ENCODE data around the gene BIRC2. TPM values are rescaled to one million over a fixed set of nuclear protein-coding genes. Genes with fewer than 3 reads are reported as not detected.

Gene BIRC2
- total RNA-seq, 1 donor from 2014 or later = 56.9 TPM

DNA sequence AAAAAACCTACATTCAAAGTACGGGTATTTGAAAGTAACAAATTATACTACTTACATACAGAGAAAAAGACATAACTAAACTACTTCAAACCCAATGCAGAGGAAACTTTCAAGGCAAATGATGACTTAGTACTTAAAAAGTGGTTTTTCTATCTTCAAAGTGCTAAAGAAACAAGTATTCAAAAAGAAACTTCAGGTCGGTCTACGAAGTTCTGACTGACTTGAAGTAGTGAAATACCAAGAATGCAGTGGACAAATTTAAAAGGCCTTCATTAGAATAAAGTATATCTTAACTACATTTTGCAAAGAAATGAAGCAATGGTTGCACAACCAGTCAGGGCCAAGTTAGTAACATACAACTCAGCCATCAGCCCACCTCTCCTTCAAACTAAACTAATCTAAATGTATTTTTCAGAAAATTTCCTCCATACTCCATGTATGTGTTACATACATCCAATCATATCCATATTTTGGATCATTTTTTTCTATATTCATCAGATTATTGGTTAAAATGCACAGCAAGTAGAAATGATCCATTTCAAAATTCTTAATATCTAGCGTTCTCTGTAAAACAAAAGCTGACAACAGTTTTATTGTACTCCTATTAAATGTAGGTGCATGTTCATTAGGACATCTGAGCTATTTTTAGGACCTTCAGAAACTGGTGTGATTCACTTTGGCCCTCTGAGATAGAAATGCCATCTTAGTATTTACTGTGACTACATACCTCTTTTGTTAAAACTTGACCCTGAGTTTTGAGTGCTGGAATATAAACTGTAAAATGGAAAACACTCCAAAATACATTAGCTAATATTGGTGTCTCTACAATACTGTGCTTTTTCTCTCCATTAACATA lies 49.9 kb downstream of the BIRC2 start:
- no peak overlapping the region for H3K27ac ChIP-seq (ENCODE audit: low read depth, low read length)
- H3K9me3 ChIP-seq (ENCODE audit: control insufficient read depth in 3 of 3, low read length in 3 of 3) = no peaks in the 10 kb centered on the region
- H3K9ac ChIP-seq (ENCODE audit: low read depth in 1 of 3, low read length in 3 of 3) = no peak overlapping the region
- peaks cover 16 to 24% (median 23%) of the 10 kb centered on the region in 3 donors for H3K36me3 ChIP-seq (ENCODE audit: control insufficient read depth in 3 of 3, insufficient read depth in 3 of 3, low read length in 3 of 3)
- no peaks in the 10 kb centered on the region for H3K4me1 ChIP-seq (ENCODE audit: control insufficient read depth in 3 of 3, insufficient read depth in 3 of 3, low read length in 3 of 3)
- H3K4me3 ChIP-seq (ENCODE audit: low read length in 3 of 3) = no peak overlapping the region
- no peaks in the 10 kb centered on the region for H3K27me3 ChIP-seq (ENCODE audit: control insufficient read depth in 3 of 3, insufficient read depth in 3 of 3, low read length in 3 of 3)

DNA sequence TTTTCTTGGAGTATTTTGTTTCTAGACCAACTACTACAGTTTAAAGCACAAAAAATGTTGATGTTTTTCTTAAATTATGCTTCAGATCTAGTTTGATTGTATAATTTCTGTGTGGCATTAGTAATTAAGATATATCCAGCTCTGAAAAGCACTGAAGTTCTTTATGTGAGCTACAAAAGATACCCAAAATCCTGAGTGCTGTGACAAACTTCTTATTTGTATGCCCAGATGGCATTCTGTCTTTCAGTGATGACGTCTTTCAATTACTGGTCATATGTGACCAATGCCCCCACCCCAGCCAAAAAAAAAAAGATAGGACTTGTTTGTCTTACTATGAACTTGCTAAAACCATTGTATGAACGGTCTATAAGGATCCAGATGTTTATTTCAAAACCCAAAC lies 51.3 kb downstream of the BIRC2 start:
- Histone ChIP-seq H3K4me3 (ENCODE audit: low read length in 3 of 3) (no peak overlapping the region), H3K27ac (ENCODE audit: low read depth, low read length) (no peak overlapping the region), H3K9me3 (ENCODE audit: control insufficient read depth in 3 of 3, low read length in 3 of 3) (no peaks in the 10 kb centered on the region), H3K4me1 (ENCODE audit: control insufficient read depth in 3 of 3, insufficient read depth in 3 of 3, low read length in 3 of 3) (no peaks in the 10 kb centered on the region), H3K27me3 (ENCODE audit: control insufficient read depth in 3 of 3, insufficient read depth in 3 of 3, low read length in 3 of 3) (no peaks in the 10 kb centered on the region), H3K9ac (ENCODE audit: low read depth in 1 of 3, low read length in 3 of 3) (no peak overlapping the region), H3K36me3 (ENCODE audit: control insufficient read depth in 3 of 3, insufficient read depth in 3 of 3, low read length in 3 of 3) (peaks cover 11 to 26% (median 16%) of the 10 kb centered on the region in 3 donors)

DNA sequence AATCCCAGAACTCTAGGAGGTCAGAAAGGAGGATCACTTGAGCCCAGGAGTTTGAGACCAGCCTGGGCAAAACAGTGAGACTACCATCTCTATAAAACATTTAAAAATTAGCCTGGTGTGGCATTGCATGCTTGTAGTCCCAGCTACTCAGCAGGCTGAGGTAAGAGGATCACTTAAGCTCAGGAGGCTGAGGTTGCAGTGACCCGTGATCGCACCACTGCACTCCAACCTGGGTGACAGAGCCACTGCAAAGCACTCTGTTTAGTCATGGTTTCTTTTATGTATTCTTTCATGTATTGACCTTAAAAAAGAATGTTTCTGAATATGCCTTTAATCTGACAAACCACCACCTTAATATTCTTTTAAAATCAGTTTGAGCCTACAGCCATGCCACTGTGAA lies 52.2 kb downstream of the BIRC2 start:
- no peak overlapping the region for H3K4me3 ChIP-seq (ENCODE audit: low read length in 3 of 3)
- no peak overlapping the region for H3K9ac ChIP-seq (ENCODE audit: low read depth in 1 of 3, low read length in 3 of 3)
- H3K4me1 ChIP-seq (ENCODE audit: control insufficient read depth in 3 of 3, insufficient read depth in 3 of 3, low read length in 3 of 3) = no peaks in the 10 kb centered on the region
- H3K27me3 ChIP-seq (ENCODE audit: control insufficient read depth in 3 of 3, insufficient read depth in 3 of 3, low read length in 3 of 3) = no peaks in the 10 kb centered on the region
- peaks cover 7 to 23% (median 11%) of the 10 kb centered on the region in 3 donors for H3K36me3 ChIP-seq (ENCODE audit: control insufficient read depth in 3 of 3, insufficient read depth in 3 of 3, low read length in 3 of 3)
- no peak overlapping the region for H3K27ac ChIP-seq (ENCODE audit: low read depth, low read length)
- H3K9me3 ChIP-seq (ENCODE audit: control insufficient read depth in 3 of 3, low read length in 3 of 3) = no peaks in the 10 kb centered on the region

DNA sequence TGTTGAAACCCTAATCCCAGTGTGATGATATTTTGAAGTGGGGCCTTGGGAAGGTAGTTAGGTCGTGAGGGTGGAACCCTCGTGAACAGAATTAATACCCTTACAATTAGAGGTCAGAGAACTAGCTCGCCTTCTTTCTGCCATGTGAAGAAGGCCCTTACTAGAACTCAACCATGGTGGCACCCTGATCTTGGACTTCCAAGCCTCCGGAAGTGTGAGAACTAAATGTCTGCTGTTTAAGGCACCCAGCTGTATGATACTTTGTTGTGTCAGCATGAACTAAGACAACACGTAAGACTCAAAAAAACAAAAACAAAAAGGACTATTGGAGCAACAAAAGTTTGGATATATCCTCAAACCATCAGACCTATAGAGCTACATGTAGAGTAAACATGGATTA lies 53.6 kb downstream of the BIRC2 start:
- no peak overlapping the region for H3K27ac ChIP-seq (ENCODE audit: low read depth, low read length)
- H3K4me3 ChIP-seq (ENCODE audit: low read length in 3 of 3) = no peak overlapping the region
- no peaks in the 10 kb centered on the region for H3K27me3 ChIP-seq (ENCODE audit: control insufficient read depth in 3 of 3, insufficient read depth in 3 of 3, low read length in 3 of 3)
- no peaks in the 10 kb centered on the region for H3K4me1 ChIP-seq (ENCODE audit: control insufficient read depth in 3 of 3, insufficient read depth in 3 of 3, low read length in 3 of 3)
- H3K9ac ChIP-seq (ENCODE audit: low read depth in 1 of 3, low read length in 3 of 3) = no peak overlapping the region
- peaks cover 4 to 23% (median 10%) of the 10 kb centered on the region in 3 donors for H3K36me3 ChIP-seq (ENCODE audit: control insufficient read depth in 3 of 3, insufficient read depth in 3 of 3, low read length in 3 of 3)
- no peaks in the 10 kb centered on the region for H3K9me3 ChIP-seq (ENCODE audit: control insufficient read depth in 3 of 3, low read length in 3 of 3)

DNA sequence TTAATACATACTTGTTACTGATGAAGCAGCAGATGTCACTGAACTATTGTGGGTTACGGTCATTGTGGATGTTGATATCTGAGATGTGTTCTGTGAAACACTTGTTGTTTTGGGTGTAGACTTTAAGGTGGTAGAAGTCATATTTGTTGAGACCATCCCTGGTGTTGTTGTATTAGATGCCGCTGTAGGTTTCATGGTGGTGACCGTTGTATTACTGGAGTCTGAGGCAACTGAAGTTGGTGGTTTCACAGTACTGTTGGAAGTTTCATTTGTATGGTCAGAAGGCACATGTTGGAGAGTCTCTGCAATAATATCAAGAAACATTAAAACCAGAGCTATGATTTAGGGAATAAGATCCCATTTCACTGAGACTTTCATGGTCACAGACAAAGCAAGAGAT lies 54.9 kb downstream of the BIRC2 start:
- H3K27ac ChIP-seq (ENCODE audit: low read depth, low read length) = no peak overlapping the region
- no peak overlapping the region for H3K4me3 ChIP-seq (ENCODE audit: low read length in 3 of 3)
- no peak overlapping the region for H3K9ac ChIP-seq (ENCODE audit: low read depth in 1 of 3, low read length in 3 of 3)
- no peaks in the 10 kb centered on the region for H3K4me1 ChIP-seq (ENCODE audit: control insufficient read depth in 3 of 3, insufficient read depth in 3 of 3, low read length in 3 of 3)
- no peaks in the 10 kb centered on the region for H3K9me3 ChIP-seq (ENCODE audit: control insufficient read depth in 3 of 3, low read length in 3 of 3)
- H3K36me3 ChIP-seq (ENCODE audit: control insufficient read depth in 3 of 3, insufficient read depth in 3 of 3, low read length in 3 of 3) = peaks cover 4 to 27% (median 15%) of the 10 kb centered on the region in 3 donors
- no peaks in the 10 kb centered on the region for H3K27me3 ChIP-seq (ENCODE audit: control insufficient read depth in 3 of 3, insufficient read depth in 3 of 3, low read length in 3 of 3)

DNA sequence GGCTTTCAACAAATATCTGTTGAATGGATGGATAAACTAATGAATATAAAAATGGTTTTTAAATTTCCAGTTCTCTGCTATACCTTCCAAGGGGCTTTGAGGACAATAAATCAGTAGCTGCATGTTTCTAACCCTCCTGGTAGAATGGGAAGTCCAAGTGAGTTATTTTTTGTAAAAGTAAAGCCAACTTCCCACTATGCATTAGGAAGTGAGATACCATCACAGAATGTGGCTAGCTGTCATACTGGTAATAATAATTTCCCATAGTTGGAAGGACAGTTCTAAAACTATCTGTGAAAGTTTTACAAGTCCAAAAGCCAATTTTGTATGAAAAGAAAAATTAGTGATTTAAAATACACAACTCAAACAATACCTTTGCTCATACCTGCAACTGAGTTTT lies 55.5 kb downstream of the BIRC2 start:
- Histone ChIP-seq H3K36me3 (ENCODE audit: control insufficient read depth in 3 of 3, insufficient read depth in 3 of 3, low read length in 3 of 3) (peaks cover 4 to 27% (median 15%) of the 10 kb centered on the region in 3 donors), H3K9me3 (ENCODE audit: control insufficient read depth in 3 of 3, low read length in 3 of 3) (no peaks in the 10 kb centered on the region), H3K27me3 (ENCODE audit: control insufficient read depth in 3 of 3, insufficient read depth in 3 of 3, low read length in 3 of 3) (no peaks in the 10 kb centered on the region), H3K27ac (ENCODE audit: low read depth, low read length) (no peak overlapping the region), H3K4me3 (ENCODE audit: low read length in 3 of 3) (no peak overlapping the region), H3K4me1 (ENCODE audit: control insufficient read depth in 3 of 3, insufficient read depth in 3 of 3, low read length in 3 of 3) (no peaks in the 10 kb centered on the region), H3K9ac (ENCODE audit: low read depth in 1 of 3, low read length in 3 of 3) (no peak overlapping the region)

DNA sequence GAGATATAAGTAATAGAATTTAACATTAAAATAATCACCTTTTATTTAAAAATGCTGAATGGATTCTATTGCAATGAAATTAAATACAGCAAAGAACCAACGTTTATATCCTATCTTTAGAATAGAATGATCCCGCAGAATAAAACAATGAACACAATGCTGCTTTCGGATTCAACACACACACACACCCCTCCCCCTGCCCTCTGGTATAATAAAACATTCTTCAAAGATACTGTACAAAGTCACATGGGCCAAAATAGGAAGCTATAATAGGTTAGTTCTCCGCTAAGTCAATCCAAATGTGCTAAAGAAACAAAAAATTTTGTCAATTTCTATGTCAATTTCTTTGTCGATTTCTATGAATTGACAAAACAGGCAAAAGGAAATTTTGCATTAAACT lies 58.5 kb downstream of the BIRC2 start:
- Histone ChIP-seq H3K9ac (ENCODE audit: low read depth in 1 of 3, low read length in 3 of 3) (no peak overlapping the region), H3K36me3 (ENCODE audit: control insufficient read depth in 3 of 3, insufficient read depth in 3 of 3, low read length in 3 of 3) (peaks cover 4 to 21% (median 6%) of the 10 kb centered on the region in 3 donors), H3K27ac (ENCODE audit: low read depth, low read length) (no peak overlapping the region), H3K9me3 (ENCODE audit: control insufficient read depth in 3 of 3, low read length in 3 of 3) (no peaks in the 10 kb centered on the region), H3K4me3 (ENCODE audit: low read length in 3 of 3) (no peak overlapping the region), H3K4me1 (ENCODE audit: control insufficient read depth in 3 of 3, insufficient read depth in 3 of 3, low read length in 3 of 3) (peaks cover 0 to 4% (median 0%) of the 10 kb centered on the region in 3 donors), H3K27me3 (ENCODE audit: control insufficient read depth in 3 of 3, insufficient read depth in 3 of 3, low read length in 3 of 3) (no peaks in the 10 kb centered on the region)

DNA sequence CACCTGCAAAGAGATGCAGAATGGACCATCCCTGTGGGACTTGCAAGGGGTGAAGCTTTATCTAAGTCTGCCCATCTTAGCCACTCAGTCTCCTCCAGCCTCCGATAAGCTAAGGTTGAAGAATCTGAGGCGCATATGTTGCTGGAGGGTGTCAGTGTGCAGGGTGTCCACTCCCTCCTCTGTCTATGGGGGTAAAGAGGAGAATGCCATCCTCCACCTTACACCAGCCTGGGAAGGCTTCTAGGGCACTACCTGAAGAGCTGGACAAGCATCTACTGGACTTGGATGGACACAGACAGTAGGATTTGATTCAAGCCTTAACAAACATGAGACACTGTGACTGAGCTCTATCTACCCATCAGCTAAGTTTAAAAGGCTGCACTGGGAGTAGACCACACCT lies 59.1 kb downstream of the BIRC2 start:
- H3K4me3 ChIP-seq (ENCODE audit: low read length in 3 of 3) = no peak overlapping the region
- H3K4me1 ChIP-seq (ENCODE audit: control insufficient read depth in 3 of 3, insufficient read depth in 3 of 3, low read length in 3 of 3) = peaks cover 0 to 5% (median 0%) of the 10 kb centered on the region in 3 donors
- H3K27me3 ChIP-seq (ENCODE audit: control insufficient read depth in 3 of 3, insufficient read depth in 3 of 3, low read length in 3 of 3) = no peaks in the 10 kb centered on the region
- peaks cover 4 to 15% (median 6%) of the 10 kb centered on the region in 3 donors for H3K36me3 ChIP-seq (ENCODE audit: control insufficient read depth in 3 of 3, insufficient read depth in 3 of 3, low read length in 3 of 3)
- H3K9ac ChIP-seq (ENCODE audit: low read depth in 1 of 3, low read length in 3 of 3) = no peak overlapping the region
- H3K27ac ChIP-seq (ENCODE audit: low read depth, low read length) = no peak overlapping the region
- H3K9me3 ChIP-seq (ENCODE audit: control insufficient read depth in 3 of 3, low read length in 3 of 3) = no peaks in the 10 kb centered on the region

DNA sequence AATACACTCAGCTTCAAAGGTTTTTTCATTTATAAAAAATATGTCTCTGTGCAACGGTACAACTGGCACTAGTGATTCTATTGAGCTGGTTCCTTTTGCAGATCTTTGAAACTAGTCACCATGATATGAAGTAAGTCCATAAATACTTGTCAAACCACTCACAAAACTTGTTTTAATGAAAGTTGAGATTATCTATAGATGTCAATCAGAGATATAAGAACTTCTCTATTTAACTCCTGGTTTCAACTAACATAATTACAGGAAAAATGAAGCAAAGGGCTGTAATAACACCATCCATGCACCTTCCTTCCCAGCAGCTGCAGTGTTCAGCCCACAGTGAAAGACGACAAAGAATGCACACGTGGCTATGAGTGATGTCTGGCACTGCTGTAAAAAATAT lies 60.9 kb downstream of the BIRC2 start:
- H3K27me3 ChIP-seq (ENCODE audit: control insufficient read depth in 3 of 3, insufficient read depth in 3 of 3, low read length in 3 of 3) = no peaks in the 10 kb centered on the region
- no peaks in the 10 kb centered on the region for H3K9me3 ChIP-seq (ENCODE audit: control insufficient read depth in 3 of 3, low read length in 3 of 3)
- H3K4me3 ChIP-seq (ENCODE audit: low read length in 3 of 3) = no peak overlapping the region
- H3K36me3 ChIP-seq (ENCODE audit: control insufficient read depth in 3 of 3, insufficient read depth in 3 of 3, low read length in 3 of 3) = peaks cover 2 to 8% (median 6%) of the 10 kb centered on the region in 3 donors
- H3K9ac ChIP-seq (ENCODE audit: low read depth in 1 of 3, low read length in 3 of 3) = no peak overlapping the region
- peaks cover 0 to 5% (median 0%) of the 10 kb centered on the region in 3 donors for H3K4me1 ChIP-seq (ENCODE audit: control insufficient read depth in 3 of 3, insufficient read depth in 3 of 3, low read length in 3 of 3)
- no peak overlapping the region for H3K27ac ChIP-seq (ENCODE audit: low read depth, low read length)

DNA sequence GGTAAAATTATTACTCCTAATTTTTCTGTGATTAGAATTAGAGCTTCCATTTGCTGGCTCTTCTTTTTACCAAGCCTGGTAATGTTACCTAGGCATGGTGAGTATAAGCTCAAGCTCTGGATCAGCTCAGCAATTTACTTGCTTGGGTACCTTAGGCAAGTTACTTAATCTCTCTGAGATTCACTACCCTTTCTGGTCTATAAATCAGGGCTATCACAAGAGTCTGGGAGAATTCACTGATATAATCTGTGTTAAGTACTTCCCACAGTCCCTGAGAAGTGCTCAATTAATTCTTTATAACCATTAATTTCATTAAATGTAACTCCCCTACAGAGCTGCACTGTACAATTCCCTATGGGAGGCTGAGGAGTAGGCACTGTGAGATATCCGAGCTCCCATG lies 61.3 kb downstream of the BIRC2 start:
- Histone ChIP-seq H3K27ac (ENCODE audit: low read depth, low read length) (no peak overlapping the region), H3K9ac (ENCODE audit: low read depth in 1 of 3, low read length in 3 of 3) (no peak overlapping the region), H3K4me1 (ENCODE audit: control insufficient read depth in 3 of 3, insufficient read depth in 3 of 3, low read length in 3 of 3) (peaks cover 0 to 5% (median 1%) of the 10 kb centered on the region in 3 donors), H3K27me3 (ENCODE audit: control insufficient read depth in 3 of 3, insufficient read depth in 3 of 3, low read length in 3 of 3) (no peaks in the 10 kb centered on the region), H3K36me3 (ENCODE audit: control insufficient read depth in 3 of 3, insufficient read depth in 3 of 3, low read length in 3 of 3) (peaks cover 2 to 6% (median 4%) of the 10 kb centered on the region in 3 donors), H3K4me3 (ENCODE audit: low read length in 3 of 3) (no peak overlapping the region), H3K9me3 (ENCODE audit: control insufficient read depth in 3 of 3, low read length in 3 of 3) (no peaks in the 10 kb centered on the region)
